GM18498 (cell line): ENCODE measurements around the gene PYCR2.

Experiments used
- ATAC-seq: cut with Tn5 transposase; IDR thresholded peaks from one replicate; pipeline ENCODE4 v1.9.1; 2021; ENCODE audit warnings: mild to moderate bottlenecking, moderate library complexity; ENCODE audit not compliant: unreplicated experiment

PYCR2 gene

GRCh38 chr1:225879521-225880221 lies 44.4 kb downstream of the PYCR2 start:
- ATAC-seq = no peak

GRCh38 chr1:225878282-225878681 lies 45.8 kb downstream of the PYCR2 start:
- no peak for ATAC-seq

GRCh38 chr1:225877580-225877979 lies 46.5 kb downstream of the PYCR2 start:
- ATAC-seq = no peak

GRCh38 chr1:225876900-225877510 lies 47.0 kb downstream of the PYCR2 start:
- ATAC-seq = no peak

- no peak for ATAC-seq
Observed at GRCh38 chr1:225875044-225875815, 48.8 kb downstream of the PYCR2 start.

- ATAC-seq = no peak
Observed at GRCh38 chr1:225874431-225874830, 49.6 kb downstream of the PYCR2 start.

GRCh38 chr1:225873281-225873850 lies 50.7 kb downstream of the PYCR2 start:
- no peak for ATAC-seq

- no peak for ATAC-seq
Observed at GRCh38 chr1:225872075-225872430, 52.0 kb downstream of the PYCR2 start.

GRCh38 chr1:225871359-225872074 lies 52.5 kb downstream of the PYCR2 start:
- no peak for ATAC-seq

GRCh38 chr1:225870911-225871310 lies 53.1 kb downstream of the PYCR2 start:
- no peak for ATAC-seq
